OCI-LY7 (cell line): ENCODE data around the gene SNX6. TPM values are rescaled to one million over a fixed set of nuclear protein-coding genes. Genes with fewer than 3 reads are reported as not detected.

ENCODE experiments used
- BruUV-seq: library from RNA; stranded (reverse); fragments of 400-500 nt; replicated peaks from 2 replicates; lab custom pipeline; 2021; lab: Mats Ljungman, UMichigan
- CTCF ChIA-PET: fragments of 300-600 bp; sonication (Branson Sonifier 250); formaldehyde crosslinking; loops from one replicate; lab custom pipeline; 2022; ENCODE audit warnings: antibody characterized with exemption; ENCODE audit not compliant: unreplicated experiment; lab: Charles Lee
- POLR2A ChIA-PET: fragments of 300-600 bp; sonication (Branson Sonifier 250); formaldehyde crosslinking; loops from one replicate; lab custom pipeline; 2022; ENCODE audit warnings: antibody characterized with exemption; lab: Charles Lee
- DNase-seq: peaks from one replicate; pipeline ENCODE4 v3.0.0-alpha.2; 2015; ENCODE audit warnings: low spot score
- H2AFZ ChIP-seq: fragments of 200-600 bp; sonication (generic), shearing (Covaris generic); 2 replicates; pipeline ENCODE4 v1.6.1; 2014; ENCODE audit warnings: mild to moderate bottlenecking, antibody characterized with exemption, low read length, moderate library complexity
- H3K27ac ChIP-seq: fragments of 200-600 bp; sonication (generic); 2 replicates; pipeline ENCODE4 v1.5.1; 2014; ENCODE audit warnings: mixed run types, low read depth, mild to moderate bottlenecking, moderate library complexity, low read length, inconsistent platforms; ENCODE audit not compliant: poor library complexity, severe bottlenecking
- H3K36me3 ChIP-seq: fragments of 200-600 bp; sonication (generic); 2 replicates; pipeline ENCODE4 v1.6.1; 2014; ENCODE audit warnings: mild to moderate bottlenecking, antibody characterized with exemption, low read length, moderate library complexity, mixed read lengths; ENCODE audit not compliant: insufficient read depth
- H3K4me1 ChIP-seq: fragments of 200-600 bp; sonication (generic); 2 replicates; pipeline ENCODE4 v1.5.1; 2014; ENCODE audit warnings: mild to moderate bottlenecking, low read length; ENCODE audit not compliant: insufficient read depth, poor library complexity, severe bottlenecking
- H3K4me2 ChIP-seq: fragments of 200-600 bp; sonication (generic); 2 replicates; pipeline ENCODE4 v1.6.1; 2014; ENCODE audit warnings: mild to moderate bottlenecking, low read length
- H3K4me3 ChIP-seq: fragments of 200-600 bp; sonication (generic); 2 replicates; pipeline ENCODE4 v1.5.1; 2014; ENCODE audit warnings: mild to moderate bottlenecking, low read depth, low read length; ENCODE audit not compliant: poor library complexity, severe bottlenecking
- H3K79me2 ChIP-seq: fragments of 200-600 bp; sonication (generic); 2 replicates; pipeline ENCODE4 v1.6.1; 2016; ENCODE audit warnings: low read depth, mild to moderate bottlenecking, low read length, moderate library complexity, mixed read lengths; ENCODE audit not compliant: insufficient read depth
- H3K9me2 ChIP-seq: fragments of 200-600 bp; sonication (generic); 2 replicates; pipeline ENCODE4 v1.6.1; 2016; ENCODE audit warnings: mild to moderate bottlenecking, low read length, mixed read lengths; ENCODE audit not compliant: insufficient read depth
- H3K9me3 ChIP-seq: fragments of 200-600 bp; sonication (generic); 2 replicates; pipeline ENCODE4 v1.6.1; 2014; ENCODE audit warnings: mild to moderate bottlenecking, mixed run types, low read length, mixed read lengths
- H4K20me1 ChIP-seq: fragments of 200-600 bp; sonication (generic); 2 replicates; pipeline ENCODE4 v1.6.1; 2014; ENCODE audit warnings: mild to moderate bottlenecking, antibody characterized with exemption, low read length, moderate library complexity, mixed read lengths; ENCODE audit not compliant: insufficient read depth
- EZH2phosphoT487 ChIP-seq: fragments of 200-600 bp; sonication (generic); IDR thresholded peaks from 2 replicates; pipeline ENCODE4 v1.6.1; 2018; ENCODE audit warnings: low read depth, borderline replicate concordance, mild to moderate bottlenecking, mixed run types, antibody characterized with exemption, low read length, moderate library complexity, mixed read lengths
- intact Hi-C: fragments of 100-400 bp; cut with micrococcal nuclease; formaldehyde crosslinking; loops from one replicate; pipeline ENCODE4 v1.10.0; 2022; ENCODE audit not compliant: unreplicated experiment
- total RNA-seq, 2 experiments: library from RNA; depleted of rRNA in 1 of 2; stranded (reverse); fragments of >200 nt in 1 of 2; shearing (Covaris generic) in 1 of 2; gene quantifications; 2 replicates each; pipeline ENCODE4 v1.2.3, GENCODE V29; 2014 to 2022
- TF ChIP-seq, protein P1 (sequence below): fragments of 200-600 bp; sonication (generic); conservative IDR thresholded peaks from 2 replicates; pipeline ENCODE4 v1.5.1; 2014; ENCODE audit warnings: mild to moderate bottlenecking, antibody characterized with exemption, low read length, moderate library complexity, mixed read lengths

Gene SNX6
- total RNA-seq, 2 experiments from 2014 or later = 33.4 to 57.6 TPM

DNA sequence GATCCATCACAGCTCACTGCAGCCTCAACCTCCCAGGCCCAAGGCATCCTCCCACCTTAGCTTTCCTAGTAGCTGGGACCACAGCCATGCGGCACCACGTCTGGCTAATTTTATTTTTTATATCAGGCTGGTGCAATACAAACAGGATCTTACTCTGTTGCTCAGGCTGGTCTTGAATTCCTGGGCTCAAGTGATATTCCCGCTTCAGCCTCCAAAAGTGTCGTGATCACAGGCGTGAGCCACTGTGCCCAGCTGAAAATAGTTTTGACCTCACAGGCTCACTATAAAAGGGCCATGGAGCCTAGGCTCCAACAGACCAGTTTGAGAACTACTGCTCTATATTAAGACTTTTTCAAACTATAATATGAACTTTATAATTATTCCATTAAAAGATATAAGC is 37.3 kb downstream of the SNX6 start:
- H3K27ac ChIP-seq = no peak overlapping the region
- POLR2A ChIA-PET = interaction anchor here (0.7 kb wide), 1 partner anchor 997 kb away, joined by 3 read pairs; no protein-coding TSS in a partner anchor
- no peak for DNase-seq
- peaks cover 79% of the 10 kb centered on the region for H3K36me3 ChIP-seq
- H2AFZ ChIP-seq = no peak overlapping the region
- no peak overlapping the region for H3K4me3 ChIP-seq
- H4K20me1 ChIP-seq = no peaks in the 10 kb centered on the region
- H3K4me2 ChIP-seq = no peak overlapping the region
- CTCF ChIA-PET = no interaction called here
- no peak for TF ChIP-seq EZH2phosphoT487
- TF ChIP-seq, protein P1, sequence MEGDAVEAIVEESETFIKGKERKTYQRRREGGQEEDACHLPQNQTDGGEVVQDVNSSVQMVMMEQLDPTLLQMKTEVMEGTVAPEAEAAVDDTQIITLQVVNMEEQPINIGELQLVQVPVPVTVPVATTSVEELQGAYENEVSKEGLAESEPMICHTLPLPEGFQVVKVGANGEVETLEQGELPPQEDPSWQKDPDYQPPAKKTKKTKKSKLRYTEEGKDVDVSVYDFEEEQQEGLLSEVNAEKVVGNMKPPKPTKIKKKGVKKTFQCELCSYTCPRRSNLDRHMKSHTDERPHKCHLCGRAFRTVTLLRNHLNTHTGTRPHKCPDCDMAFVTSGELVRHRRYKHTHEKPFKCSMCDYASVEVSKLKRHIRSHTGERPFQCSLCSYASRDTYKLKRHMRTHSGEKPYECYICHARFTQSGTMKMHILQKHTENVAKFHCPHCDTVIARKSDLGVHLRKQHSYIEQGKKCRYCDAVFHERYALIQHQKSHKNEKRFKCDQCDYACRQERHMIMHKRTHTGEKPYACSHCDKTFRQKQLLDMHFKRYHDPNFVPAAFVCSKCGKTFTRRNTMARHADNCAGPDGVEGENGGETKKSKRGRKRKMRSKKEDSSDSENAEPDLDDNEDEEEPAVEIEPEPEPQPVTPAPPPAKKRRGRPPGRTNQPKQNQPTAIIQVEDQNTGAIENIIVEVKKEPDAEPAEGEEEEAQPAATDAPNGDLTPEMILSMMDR = no peak
- no peaks in the 10 kb centered on the region for H3K9me3 ChIP-seq
- H3K9me2 ChIP-seq = no peaks in the 10 kb centered on the region
- no peaks in the 10 kb centered on the region for H3K79me2 ChIP-seq
- intact Hi-C loops = no loop called here
- BruUV-seq = no TSS peak
- H3K4me1 ChIP-seq = no peaks in the 10 kb centered on the region

- intact Hi-C loops = no loop called here
- no peak overlapping the region for H2AFZ ChIP-seq
- H4K20me1 ChIP-seq = no peaks in the 10 kb centered on the region
- no peak overlapping the region for H3K4me2 ChIP-seq
- no peak overlapping the region for H3K27ac ChIP-seq
- H3K36me3 ChIP-seq = peaks cover 79% of the 10 kb centered on the region
- H3K79me2 ChIP-seq = no peaks in the 10 kb centered on the region
- no peaks in the 10 kb centered on the region for H3K9me3 ChIP-seq
- no peaks in the 10 kb centered on the region for H3K9me2 ChIP-seq
- no peak overlapping the region for H3K4me3 ChIP-seq
- ChIA-PET CTCF (no interaction called here), POLR2A (no interaction called here)
- no TSS peak for BruUV-seq
- TF ChIP-seq EZH2phosphoT487 = no peak
- no peaks in the 10 kb centered on the region for H3K4me1 ChIP-seq
- no peak for DNase-seq
Observed at GRCh38 chr14:34583525-34583924, 46.4 kb downstream of the SNX6 start.

DNA sequence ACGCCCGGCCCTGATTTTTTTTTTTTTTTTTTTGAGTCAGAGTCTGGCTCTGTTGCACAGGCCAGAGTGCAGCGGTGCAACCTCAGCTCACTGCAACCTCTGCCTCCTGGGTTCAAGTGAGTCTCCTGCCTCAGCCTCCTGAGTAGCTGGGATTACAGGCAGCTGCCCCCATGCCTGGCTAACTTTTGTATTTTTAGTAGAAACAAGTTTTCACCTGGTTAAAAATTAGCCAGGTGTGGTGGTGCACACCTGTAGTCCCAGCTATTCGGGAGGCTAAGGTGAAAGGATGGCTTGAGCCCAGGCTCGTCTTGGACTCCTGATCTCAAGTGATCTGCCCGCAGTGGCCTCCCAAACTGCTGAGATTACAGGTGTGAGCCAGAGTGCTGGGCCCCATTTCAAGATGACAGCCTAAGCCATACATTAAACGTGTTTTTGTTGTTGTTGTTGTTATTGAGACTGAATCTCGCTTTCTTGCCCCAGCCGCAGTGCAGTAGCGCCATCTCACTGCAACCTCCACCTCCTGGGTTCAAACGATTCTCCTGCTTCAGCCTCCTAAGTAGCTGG is 47.7 kb downstream of the SNX6 start:
- CTCF ChIA-PET = no interaction called here
- intact Hi-C loops = no loop called here
- TF ChIP-seq, protein P1 = no peak
- TF ChIP-seq EZH2phosphoT487 = no peak

More for the DNA sequence above, 47.7 kb downstream of the SNX6 start:
- Histone ChIP-seq H3K9me3 (no peaks in the 10 kb centered on the region), H3K4me2 (no peak overlapping the region), H3K9me2 (no peaks in the 10 kb centered on the region), H3K79me2 (no peaks in the 10 kb centered on the region), H3K27ac (no peak overlapping the region), H3K4me3 (no peak overlapping the region), H3K4me1 (no peaks in the 10 kb centered on the region), H3K36me3 (peaks cover 84% of the 10 kb centered on the region), H4K20me1 (no peaks in the 10 kb centered on the region), H2AFZ (no peak overlapping the region)
- BruUV-seq = no TSS peak
- POLR2A ChIA-PET = no interaction called here
- no peak for DNase-seq
